Osteocyte (in vitro differentiated cells): Measurements from ENCODE around the gene ICAM2. TPM values are rescaled to one million over a fixed set of nuclear protein-coding genes. Genes with fewer than 3 reads are reported as not detected.
"Not testable (repeated sequence)": the region's sequence is repeated elsewhere in the genome, so short reads cannot be mapped to it uniquely, and the experiment has no call there.

ENCODE experiments used
- DNase-seq: peaks from one replicate; pipeline ENCODE4 v3.0.0; 2021; ENCODE audit warnings: mixed read lengths; ENCODE audit not compliant: unreplicated experiment; ENCODE audit errors: extremely low spot score
- H3K27ac Mint-ChIP-seq: one replicate; pipeline ENCODE4 v1.8.0; 2021; ENCODE audit warnings: mild to moderate bottlenecking, mixed read lengths; ENCODE audit not compliant: unreplicated experiment
- H3K27me3 Mint-ChIP-seq: one replicate; pipeline ENCODE4 v1.8.0; 2021; ENCODE audit warnings: mixed read lengths; ENCODE audit not compliant: unreplicated experiment
- H3K36me3 Mint-ChIP-seq: one replicate; pipeline ENCODE4 v1.8.0; 2021; ENCODE audit warnings: mixed read lengths; ENCODE audit not compliant: unreplicated experiment
- H3K4me1 Mint-ChIP-seq: one replicate; pipeline ENCODE4 v1.8.0; 2021; ENCODE audit warnings: mixed read lengths; ENCODE audit not compliant: unreplicated experiment
- H3K4me3 Mint-ChIP-seq: one replicate; pipeline ENCODE4 v1.8.0; 2021; ENCODE audit warnings: mild to moderate bottlenecking, moderate library complexity, mixed read lengths; ENCODE audit not compliant: unreplicated experiment
- H3K9me3 Mint-ChIP-seq: one replicate; pipeline ENCODE4 v1.8.0; 2021; ENCODE audit warnings: mixed read lengths; ENCODE audit not compliant: unreplicated experiment
- CTCF ChIP-seq: fragments of 200-600 bp; sonication (generic); IDR thresholded peaks from 2 replicates; pipeline ENCODE4 v1.5.0; 2021; ENCODE audit warnings: antibody characterized with exemption, mild to moderate bottlenecking, moderate library complexity
- total RNA-seq: library from RNA; stranded (reverse); gene quantifications from 2 replicates; pipeline ENCODE4 v1.2.1, GENCODE V29; 2021

The ICAM2 gene
- total RNA-seq, 1 donor from 2014 or later, result not detected

- H3K4me3 Mint-ChIP-seq, result no peak overlapping the region
- H3K27me3 Mint-ChIP-seq, result peaks cover 53% of the 10 kb centered on the region
- no peak for DNase-seq
- no peak for TF ChIP-seq CTCF
- no peaks in the 10 kb centered on the region for H3K36me3 Mint-ChIP-seq
- H3K9me3 Mint-ChIP-seq, result no peaks in the 10 kb centered on the region
- H3K27ac Mint-ChIP-seq, result no peak overlapping the region
- peaks cover 8% of the 10 kb centered on the region for H3K4me1 Mint-ChIP-seq
Observed at GRCh38 chr17:64015447-64015846, 5.0 kb downstream of the ICAM2 start.

- H3K9me3 Mint-ChIP-seq, result no peaks in the 10 kb centered on the region
- H3K27me3 Mint-ChIP-seq, result peaks cover 32% of the 10 kb centered on the region
- no peak overlapping the region for H3K27ac Mint-ChIP-seq
- DNase-seq, result no peak
- no peak overlapping the region for H3K4me3 Mint-ChIP-seq
- no peaks in the 10 kb centered on the region for H3K36me3 Mint-ChIP-seq
- no peak for TF ChIP-seq CTCF
- peaks cover 15% of the 10 kb centered on the region for H3K4me1 Mint-ChIP-seq
Observed at GRCh38 chr17:64009571-64010402, 10.6 kb downstream of the ICAM2 start.

- H3K27me3 Mint-ChIP-seq, result peaks cover 27% of the 10 kb centered on the region
- no peak for DNase-seq
- H3K4me1 Mint-ChIP-seq, result peaks cover 10% of the 10 kb centered on the region
- no peak for TF ChIP-seq CTCF
- H3K27ac Mint-ChIP-seq, result no peak overlapping the region
- no peak overlapping the region for H3K4me3 Mint-ChIP-seq
- H3K9me3 Mint-ChIP-seq, result no peaks in the 10 kb centered on the region
- H3K36me3 Mint-ChIP-seq, result no peaks in the 10 kb centered on the region
Observed at GRCh38 chr17:64008830-64009229, 11.6 kb downstream of the ICAM2 start.

GRCh38 chr17:64008346-64008745 is 12.1 kb downstream of the ICAM2 start:
- Mint-ChIP-seq H3K27me3 (peaks cover 24% of the 10 kb centered on the region), H3K36me3 (no peaks in the 10 kb centered on the region), H3K9me3 (no peaks in the 10 kb centered on the region), H3K27ac (no peak overlapping the region), H3K4me1 (peaks cover 10% of the 10 kb centered on the region), H3K4me3 (no peak overlapping the region)
- DNase-seq, result no peak
- no peak for TF ChIP-seq CTCF

GRCh38 chr17:64007838-64008282 is 12.6 kb downstream of the ICAM2 start:
- H3K27me3 Mint-ChIP-seq, result peaks cover 21% of the 10 kb centered on the region

GRCh38 chr17:64007089-64007837 is 13.2 kb downstream of the ICAM2 start:
- not testable (repeated sequence) for H3K4me3 Mint-ChIP-seq, H3K27ac Mint-ChIP-seq, H3K36me3 Mint-ChIP-seq, H3K4me1 Mint-ChIP-seq, DNase-seq, H3K9me3 Mint-ChIP-seq
- H3K27me3 Mint-ChIP-seq, result peaks cover 21% of the 10 kb centered on the region

More at GRCh38 chr17:64007838-64008282, 12.6 kb downstream of the ICAM2 start:
- TF ChIP-seq CTCF, result no peak
- Mint-ChIP-seq H3K4me3 (no peak overlapping the region), H3K9me3 (no peaks in the 10 kb centered on the region), H3K36me3 (no peaks in the 10 kb centered on the region), H3K4me1 (peaks cover 10% of the 10 kb centered on the region), H3K27ac (no peak overlapping the region)
- no peak for DNase-seq
